K562 (cell line): ENCODE measurements around the gene HLCS. TPM values are rescaled to one million over a fixed set of nuclear protein-coding genes. Genes with fewer than 3 reads are reported as not detected.

Source experiments
- ATAC-seq: fragments of 200-7000 bp; cut with Tn5 transposase; 3 replicates; pipeline ENCODE4 v1.9.1; 2020; ENCODE audit warnings: moderate library complexity
- BruUV-seq: library from RNA; stranded (reverse); fragments of 400-500 nt; replicated peaks from 2 replicates; lab custom pipeline; 2021; lab: Mats Ljungman, UMichigan
- CTCF ChIA-PET: fragments of 300-600 bp; formaldehyde crosslinking; extraction: SDS; loops from one replicate; lab custom pipeline; 2021; ENCODE audit warnings: low intra/inter-chr PET ratio; lab: Yijun Ruan, JAX
- POLR2A ChIA-PET: fragments of 300-600, 350-650 bp; sonication (Branson Sonifier 250); formaldehyde crosslinking; extraction: SDS; loops from one replicate; lab custom pipeline; 2021; ENCODE audit warnings: antibody characterized with exemption, inconsistent platforms; lab: Yijun Ruan, JAX
- DNase-seq, 4 experiments: peaks; one replicate each; pipeline versions ENCODE4 v3.0.0 to v3.0.0-alpha.2; 2011 to 2018; ENCODE audit warnings: low spot score in 3 of 4, mixed read lengths in 3 of 4; ENCODE audit errors: extremely low read depth in 1 of 4
- FAIRE-seq: peaks from 2 replicates; lab custom pipeline; 2011; peaks lifted over from hg19 to GRCh38; lab: Jason Lieb, UNC
- H2AFZ ChIP-seq: 2 replicates; pipeline ENCODE4 v1.6.0; 2011; ENCODE audit warnings: low read depth, low read length, control low read depth, inconsistent platforms
- H3K27ac ChIP-seq: fragments of 200-600 bp; 3 replicates; pipeline ENCODE4 v1.8.0; 2011; ENCODE audit warnings: low read depth, mild to moderate bottlenecking, control low read depth, inconsistent platforms, low read length, moderate library complexity, mixed read lengths; ENCODE audit errors: extremely low read depth
- H3K27me3 ChIP-seq, 2 experiments: fragments of 300-600 bp in 1 of 2; 2 replicates in 1 of 2; 3 replicates in 1 of 2; pipeline versions ENCODE4 v1.6.0 to v1.8.0; 2011; ENCODE audit warnings: inconsistent platforms in 2 of 2, low read length in 2 of 2, mild to moderate bottlenecking in 1 of 2, mixed read lengths in 1 of 2, moderate library complexity in 1 of 2; ENCODE audit not compliant: control insufficient read depth in 2 of 2, insufficient read depth in 2 of 2
- H3K36me3 ChIP-seq: fragments of 300-600 bp; 3 replicates; pipeline ENCODE4 v1.8.0; 2011; ENCODE audit warnings: mild to moderate bottlenecking, low read length, inconsistent platforms; ENCODE audit not compliant: control insufficient read depth, insufficient read depth
- H3K4me1 ChIP-seq, 2 experiments: fragments of 200-600 bp in 1 of 2; replicated peaks in 1 of 2; 2 replicates in 1 of 2; 3 replicates in 1 of 2; pipeline versions ENCODE4 v1.5.1 to v1.8.0; 2011; ENCODE audit warnings: inconsistent platforms in 2 of 2, low read length in 2 of 2, mild to moderate bottlenecking in 1 of 2, mixed read lengths in 1 of 2, moderate library complexity in 1 of 2; ENCODE audit not compliant: control insufficient read depth in 2 of 2, insufficient read depth in 2 of 2
- H3K4me2 ChIP-seq: 2 replicates; pipeline ENCODE4 v1.6.1; 2011; ENCODE audit warnings: low read length, control low read depth, inconsistent platforms, mixed read lengths; ENCODE audit not compliant: insufficient read depth
- H3K4me3 ChIP-seq: fragments of 200-600 bp; sonication (generic), shearing (Covaris generic); 2 replicates; pipeline ENCODE4 v1.5.1; 2016; ENCODE audit warnings: control low read depth, inconsistent platforms
- H3K79me2 ChIP-seq: fragments of 200-600 bp; 3 replicates; pipeline ENCODE4 v1.8.0; 2011; ENCODE audit warnings: low read length, inconsistent platforms; ENCODE audit not compliant: control insufficient read depth, insufficient read depth
- H3K9ac ChIP-seq, 2 experiments: 2 replicates each; pipeline versions ENCODE4 v1.6.0 to v1.6.1; 2011; ENCODE audit warnings: low read depth in 2 of 2, low read length in 2 of 2, control low read depth in 1 of 2, inconsistent platforms in 1 of 2, mild to moderate bottlenecking in 1 of 2, mixed read lengths in 1 of 2; ENCODE audit not compliant: insufficient read depth in 1 of 2
- H3K9me1 ChIP-seq: one replicate; pipeline ENCODE4 v1.6.0; 2011; ENCODE audit warnings: inconsistent platforms, mild to moderate bottlenecking, low read length, moderate library complexity; ENCODE audit not compliant: control insufficient read depth, insufficient read depth
- H3K9me3 ChIP-seq: replicated peaks from 2 replicates; pipeline ENCODE4 v1.5.1; 2011; ENCODE audit warnings: low read depth, low read length, inconsistent platforms; ENCODE audit not compliant: control insufficient read depth, insufficient read depth
- H4K20me1 ChIP-seq: replicated peaks from 2 replicates; pipeline ENCODE4 v1.6.1; 2011; ENCODE audit warnings: low read length, inconsistent platforms, mixed read lengths; ENCODE audit not compliant: control insufficient read depth, insufficient read depth
- EHMT2 ChIP-seq: fragments of 450-650 bp; IDR thresholded peaks from 2 replicates; pipeline ENCODE4 v1.6.1; 2018; ENCODE audit warnings: antibody characterized with exemption
- FUS ChIP-seq: fragments of 200-400 bp; formaldehyde crosslinking; optimal IDR thresholded peaks from 2 replicates; pipeline ENCODE3; 2017; ENCODE audit warnings: low read depth, low read length
- MAFF ChIP-seq: IDR thresholded peaks from 2 replicates; pipeline ENCODE4 v1.6.1; 2012; ENCODE audit warnings: low read length, improper control_type of control experiment
- MAFK ChIP-seq: IDR thresholded peaks from 2 replicates; pipeline ENCODE4 v1.6.1; 2011; ENCODE audit warnings: low read length, improper control_type of control experiment
- MED1 ChIP-seq: sonication (generic); formaldehyde crosslinking; IDR thresholded peaks from 2 replicates; pipeline ENCODE4 v1.8.1; 2023; ENCODE audit warnings: missing genetic modification reagents, borderline replicate concordance
- MEIS2 ChIP-seq: fragments of 450-650 bp; IDR thresholded peaks from 2 replicates; pipeline ENCODE4 v1.6.1; 2014; ENCODE audit warnings: mild to moderate bottlenecking; ENCODE audit not compliant: partially characterized antibody
- ZNF12 ChIP-seq: sonication (generic); formaldehyde crosslinking; IDR thresholded peaks from 2 replicates; pipeline ENCODE4 v1.4.0; 2020; ENCODE audit warnings: mild to moderate bottlenecking, missing genetic modification reagents
- ZNF232 ChIP-seq: sonication (generic); formaldehyde crosslinking; IDR thresholded peaks from 2 replicates; pipeline ENCODE4 v1.8.0; 2022; ENCODE audit warnings: mild to moderate bottlenecking, missing genetic modification reagents
- ZNF830 ChIP-seq: fragments of 250-450 bp; sonication (Bioruptor Pico); IDR thresholded peaks from 2 replicates; pipeline ENCODE4 v1.5.0; 2021; ENCODE audit warnings: mild to moderate bottlenecking
- WGBS: fragments of 100-300 bp; shearing (Covaris generic); methylation state at CpG from one replicate; pipeline ENCODE4 v1.1.6; 2016; ENCODE audit warnings: low coverage, mixed read lengths; ENCODE audit not compliant: insufficient coverage; ENCODE audit errors: missing lambda C conversion rate; 5-methylcytosine and 5-hydroxymethylcytosine counted together
- in situ Hi-C: fragments of 300-500 bp; cut with MboI; formaldehyde crosslinking; loops from 4 replicates; pipeline ENCODE4 v1.15.0; 2018; ENCODE audit warnings: inconsistent platforms, mixed read lengths
- intact Hi-C: fragments of 100-400 bp; cut with micrococcal nuclease; formaldehyde crosslinking; loops from 2 replicates; pipeline ENCODE4 v1.14.2; 2022
- polyA plus RNA-seq, 8 experiments: library from polyadenylated mRNA; depleted of rRNA in 4 of 8; stranded (reverse) in 5 of 8; unstranded in 3 of 8; fragments of >200 nt; fragmentation: Nextera tagmentation in 2 of 8; fragmentation: Illumina TruSeq in 1 of 8; extraction: Ambion mirVana in 2 of 8; extraction: Trizol in 1 of 8; gene quantifications; 2 replicates each; pipeline versions ENCODE4 v1.2.1 to v1.2.3, GENCODE V29; 2011 to 2014; ENCODE audit warnings: inconsistent platforms in 1 of 8, missing spikeins in 1 of 8
- total RNA-seq, 7 experiments: library from RNA; depleted of rRNA in 6 of 7; stranded (reverse); fragments of >200 nt in 6 of 7; fragmentation: Illumina TruSeq in 2 of 7; extraction: Trizol in 2 of 7; gene quantifications; 2 replicates each; pipeline versions ENCODE4 v1.2.1 to v1.2.3, GENCODE V29; 2011 to 2021; ENCODE audit warnings: low replicate concordance in 1 of 7
- TF ChIP-seq, protein P1 (sequence below): sonication (generic); formaldehyde crosslinking; IDR thresholded peaks from 2 replicates; pipeline ENCODE4 v1.5.0; 2020; ENCODE audit warnings: missing genetic modification reagents
- TF ChIP-seq, protein P2 (sequence below), 2 experiments: fragments of 450-650 bp; IDR thresholded peaks; 2 replicates each; pipeline ENCODE4 v1.6.1; 2016; ENCODE audit warnings: mild to moderate bottlenecking in 2 of 2, borderline replicate concordance in 1 of 2, low read depth in 1 of 2, moderate library complexity in 1 of 2

The HLCS gene
- total and polyA plus RNA-seq, 9 of the 15 experiments (the other 6 are each of a cell fraction or from before 2014, with no cell fraction given) = 3.0 to 21.5 (median 17.1) TPM

DNA sequence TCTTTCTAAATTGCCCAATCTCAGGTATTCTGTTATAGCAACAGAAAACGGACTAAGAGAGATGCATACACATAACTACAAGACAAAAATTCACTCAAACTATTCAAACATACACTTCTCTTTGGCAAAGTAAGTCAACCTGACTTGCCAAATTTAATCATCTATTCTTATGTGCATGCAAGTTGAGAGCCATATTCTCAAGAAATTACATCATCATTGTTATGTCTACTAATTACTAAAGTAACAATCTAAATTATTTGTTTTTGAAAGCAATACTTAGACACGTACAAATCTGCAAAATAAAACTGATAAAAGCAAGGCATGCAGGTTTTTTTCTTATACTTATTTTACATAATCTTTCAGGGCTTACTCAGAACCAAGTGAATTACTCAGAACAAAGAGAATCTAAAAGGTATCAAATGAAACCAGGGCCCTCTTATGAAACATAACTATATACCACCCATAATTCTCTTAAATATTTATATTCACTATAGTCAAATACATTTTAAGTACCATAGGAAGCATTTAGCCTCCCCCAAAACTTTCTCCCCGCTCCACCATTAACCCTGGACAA is 62.3 kb downstream of the HLCS start (continued):
- no peak for TF ChIP-seq FUS

DNA sequence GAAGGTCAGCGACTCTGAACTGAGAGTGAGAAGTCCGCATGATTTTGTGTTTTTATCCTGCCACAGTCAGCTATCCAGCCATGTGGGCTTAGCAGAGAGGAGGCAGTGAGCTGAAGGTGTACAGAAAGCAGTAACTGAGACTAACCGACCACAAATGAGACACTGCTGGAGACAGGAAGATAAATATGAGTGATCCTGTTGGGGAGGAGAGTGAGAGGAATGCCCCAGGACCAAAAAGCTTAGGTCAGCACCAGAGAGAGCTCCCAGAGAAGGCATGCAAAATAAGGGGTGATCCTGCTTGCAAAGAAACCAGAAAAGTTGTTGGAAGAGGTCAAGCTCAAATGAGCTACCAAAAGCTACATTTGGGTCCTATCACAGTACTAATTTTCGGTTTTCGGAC is 63.7 kb downstream of the HLCS start:
- POLR2A ChIA-PET = interaction anchor here (0.9 to 1.1 kb wide), 2 partner anchors 11 to 14 kb away, joined by 3 read pairs; no protein-coding TSS in a partner anchor
- no peak overlapping the region for H3K4me3 ChIP-seq
- no peak overlapping the region for H3K4me2 ChIP-seq
- BruUV-seq = no TSS peak
- in situ Hi-C loops = no loop called here
- no peaks in the 10 kb centered on the region for H3K27me3 ChIP-seq
- no peak overlapping the region for H2AFZ ChIP-seq
- no peaks in the 10 kb centered on the region for H3K36me3 ChIP-seq
- H4K20me1 ChIP-seq = no peaks in the 10 kb centered on the region
- DNase-seq (no peak), ATAC-seq (peak; percentile 53), FAIRE-seq (peak; percentile 67)
- 37% methylated on average over 5 of the region's 5 CpGs for WGBS
- H3K27ac ChIP-seq = no peak overlapping the region
- intact Hi-C loops = no loop called here
- H3K4me1 ChIP-seq = no peaks in the 10 kb centered on the region; a peak in 2 of 5 replicates
- no peaks in the 10 kb centered on the region for H3K9me1 ChIP-seq
- no peaks in the 10 kb centered on the region for H3K9me3 ChIP-seq
- CTCF ChIA-PET = no interaction called here
- 0 out of 4 replicates have a peak overlapping the region, but pooled peaks of 1 of the 2 experiments have one; percentile 29 for H3K9ac ChIP-seq
- no peaks in the 10 kb centered on the region for H3K79me2 ChIP-seq
- TF ChIP-seq, protein P1, sequence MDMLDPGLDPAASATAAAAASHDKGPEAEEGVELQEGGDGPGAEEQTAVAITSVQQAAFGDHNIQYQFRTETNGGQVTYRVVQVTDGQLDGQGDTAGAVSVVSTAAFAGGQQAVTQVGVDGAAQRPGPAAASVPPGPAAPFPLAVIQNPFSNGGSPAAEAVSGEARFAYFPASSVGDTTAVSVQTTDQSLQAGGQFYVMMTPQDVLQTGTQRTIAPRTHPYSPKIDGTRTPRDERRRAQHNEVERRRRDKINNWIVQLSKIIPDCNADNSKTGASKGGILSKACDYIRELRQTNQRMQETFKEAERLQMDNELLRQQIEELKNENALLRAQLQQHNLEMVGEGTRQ = no peak
- TF ChIP-seq EHMT2 (peak; percentile 51; the same call in 1 of the 2 replicates), ZNF232 (no peak), MAFK (peak; percentile 46), MAFF (0 out of 2 replicates have a peak, but pooled peaks have one; percentile 17), MEIS2 (peak; percentile 11), ZNF12 (CRISPR knock-in tag) (no peak), ZNF830 (CRISPR knock-in tag) (no peak), MED1 (CRISPR knock-in tag) (no peak)
- TF ChIP-seq, protein P2, sequence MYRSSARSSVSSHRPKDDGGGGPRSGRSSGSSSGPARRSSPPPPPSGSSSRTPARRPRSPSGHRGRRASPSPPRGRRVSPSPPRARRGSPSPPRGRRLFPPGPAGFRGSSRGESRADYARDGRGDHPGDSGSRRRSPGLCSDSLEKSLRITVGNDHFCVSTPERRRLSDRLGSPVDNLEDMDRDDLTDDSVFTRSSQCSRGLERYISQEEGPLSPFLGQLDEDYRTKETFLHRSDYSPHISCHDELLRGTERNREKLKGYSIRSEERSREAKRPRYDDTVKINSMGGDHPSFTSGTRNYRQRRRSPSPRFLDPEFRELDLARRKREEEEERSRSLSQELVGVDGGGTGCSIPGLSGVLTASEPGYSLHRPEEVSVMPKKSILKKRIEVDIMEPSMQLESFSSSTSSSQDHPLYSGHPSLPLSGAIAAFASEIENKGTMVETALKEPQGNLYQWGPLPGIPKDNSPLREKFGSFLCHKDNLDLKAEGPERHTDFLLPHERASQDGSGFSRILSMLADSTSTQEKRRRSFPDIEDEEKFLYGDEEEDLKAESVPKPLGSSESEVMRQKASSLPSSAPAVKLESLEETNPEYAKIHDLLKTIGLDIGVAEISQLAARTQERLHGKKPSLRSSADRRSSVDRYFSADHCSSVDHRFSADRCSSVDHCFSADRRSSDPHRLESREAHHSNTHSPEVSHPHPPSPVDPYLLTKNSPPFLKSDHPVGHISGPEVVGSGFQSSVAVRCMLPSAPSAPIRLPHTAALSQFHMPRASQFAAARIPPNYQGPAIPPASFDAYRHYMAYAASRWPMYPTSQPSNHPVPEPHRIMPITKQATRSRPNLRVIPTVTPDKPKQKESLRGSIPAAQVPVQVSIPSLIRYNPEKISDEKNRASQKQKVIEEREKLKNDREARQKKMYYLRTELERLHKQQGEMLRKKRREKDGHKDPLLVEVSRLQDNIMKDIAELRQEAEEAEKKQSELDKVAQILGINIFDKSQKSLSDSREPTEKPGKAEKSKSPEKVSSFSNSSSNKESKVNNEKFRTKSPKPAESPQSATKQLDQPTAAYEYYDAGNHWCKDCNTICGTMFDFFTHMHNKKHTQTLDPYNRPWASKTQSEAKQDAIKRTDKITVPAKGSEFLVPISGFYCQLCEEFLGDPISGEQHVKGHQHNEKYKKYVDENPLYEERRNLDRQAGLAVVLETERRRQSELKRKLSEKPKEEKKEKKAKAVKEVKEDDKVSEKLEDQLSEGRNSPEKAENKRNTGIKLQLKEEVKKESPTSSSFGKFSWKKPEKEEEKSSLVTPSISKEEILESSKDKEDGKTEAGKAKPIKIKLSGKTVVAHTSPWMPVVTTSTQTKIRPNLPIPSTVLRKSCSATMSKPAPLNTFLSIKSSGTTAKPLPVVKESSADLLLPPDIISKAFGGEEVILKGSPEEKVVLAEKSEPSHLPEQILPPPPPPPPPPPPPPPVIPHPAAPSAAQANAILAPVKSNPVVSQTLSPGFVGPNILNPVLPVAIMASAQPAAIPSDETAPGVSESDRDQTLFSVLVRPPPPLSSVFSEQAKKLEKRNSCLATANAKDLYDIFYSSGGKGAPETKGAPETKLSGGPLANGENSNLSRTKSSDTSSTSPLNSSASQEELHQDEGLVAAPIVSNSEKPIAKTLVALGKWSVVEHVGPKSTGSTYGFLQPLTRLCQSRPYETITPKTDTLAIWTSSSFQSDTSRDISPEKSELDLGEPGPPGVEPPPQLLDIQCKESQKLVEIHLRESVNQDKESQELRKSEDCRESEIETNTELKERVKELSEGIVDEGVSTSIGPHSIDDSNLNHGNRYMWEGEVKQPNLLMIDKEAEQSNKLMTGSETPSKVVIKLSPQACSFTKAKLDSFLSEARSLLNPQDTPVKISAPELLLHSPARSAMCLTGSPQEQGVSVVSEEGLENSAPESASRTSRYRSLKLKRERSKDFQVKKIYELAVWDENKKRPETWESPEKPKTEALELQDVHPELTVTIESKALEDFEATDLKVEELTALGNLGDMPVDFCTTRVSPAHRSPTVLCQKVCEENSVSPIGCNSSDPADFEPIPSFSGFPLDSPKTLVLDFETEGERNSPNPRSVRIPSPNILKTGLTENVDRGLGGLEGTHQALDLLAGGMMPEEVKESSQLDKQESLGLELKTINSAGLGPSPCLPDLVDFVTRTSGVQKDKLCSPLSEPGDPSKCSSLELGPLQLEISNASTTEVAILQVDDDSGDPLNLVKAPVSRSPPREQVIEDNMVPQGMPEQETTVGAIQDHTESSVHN (IDR thresholded peaks at IDR 0.05; ENCODE audit: borderline replicate concordance in 1 of 2, low read depth in 1 of 2) = no peak
